Muscle of arm (tissue), 12 donors: ENCODE results near the gene ASB1. TPM values are rescaled to one million over a fixed set of nuclear protein-coding genes. Genes with fewer than 3 reads are reported as not detected.

Source experiments
- DNase-seq: peaks from one replicate; pipeline ENCODE4 v3.0.0-alpha.2; 2013
- polyA plus RNA-seq, 12 donors: library from polyadenylated mRNA; unstranded; fragments of 120-200 nt; gene quantifications; one replicate each; pipeline ENCODE4 v1.2.1, GENCODE V29; 2013; ENCODE audit not compliant: insufficient read length in 12 of 12

Gene ASB1
- polyA plus RNA-seq, 12 donors = 27.0 to 50.7 (median 46.0) TPM; not detected in 1

DNA sequence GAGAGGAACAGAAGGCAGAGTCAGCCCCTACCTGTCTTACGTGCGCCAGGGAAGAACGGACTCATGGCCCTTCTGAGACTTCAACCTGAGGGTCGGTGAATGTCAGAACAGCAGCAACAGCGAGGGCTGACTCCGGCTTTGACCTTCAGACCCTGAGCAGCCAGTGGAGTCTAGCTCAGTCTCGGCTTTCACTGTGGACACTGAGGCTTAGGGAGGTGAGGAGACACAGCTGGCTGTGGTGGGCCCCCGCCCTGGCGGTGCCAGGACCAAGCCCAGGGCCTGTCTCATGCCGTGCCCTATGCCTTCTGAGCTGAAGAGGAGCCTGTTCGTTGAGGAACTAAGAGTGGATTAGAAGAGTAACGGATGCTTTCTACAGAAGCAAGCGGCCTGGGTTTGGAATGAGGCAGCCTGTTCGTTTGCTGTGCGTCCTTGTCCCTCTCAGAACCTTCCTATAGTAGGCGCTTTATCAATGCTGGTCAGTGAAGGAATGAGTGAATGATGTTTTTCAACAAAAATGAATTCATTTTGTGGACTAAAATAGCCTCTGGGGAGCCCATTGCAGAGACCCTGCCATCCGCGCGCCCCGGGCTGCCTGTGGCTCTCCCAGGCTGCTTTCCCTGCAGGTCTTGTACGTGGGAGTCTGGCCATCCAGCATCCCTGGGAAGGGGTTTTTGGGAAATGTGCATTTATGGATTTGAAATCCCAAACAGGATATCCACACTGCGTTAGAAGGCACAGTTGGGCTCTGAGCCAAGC, 38.9 kb downstream of the ASB1 start:
- no peak for DNase-seq

DNA sequence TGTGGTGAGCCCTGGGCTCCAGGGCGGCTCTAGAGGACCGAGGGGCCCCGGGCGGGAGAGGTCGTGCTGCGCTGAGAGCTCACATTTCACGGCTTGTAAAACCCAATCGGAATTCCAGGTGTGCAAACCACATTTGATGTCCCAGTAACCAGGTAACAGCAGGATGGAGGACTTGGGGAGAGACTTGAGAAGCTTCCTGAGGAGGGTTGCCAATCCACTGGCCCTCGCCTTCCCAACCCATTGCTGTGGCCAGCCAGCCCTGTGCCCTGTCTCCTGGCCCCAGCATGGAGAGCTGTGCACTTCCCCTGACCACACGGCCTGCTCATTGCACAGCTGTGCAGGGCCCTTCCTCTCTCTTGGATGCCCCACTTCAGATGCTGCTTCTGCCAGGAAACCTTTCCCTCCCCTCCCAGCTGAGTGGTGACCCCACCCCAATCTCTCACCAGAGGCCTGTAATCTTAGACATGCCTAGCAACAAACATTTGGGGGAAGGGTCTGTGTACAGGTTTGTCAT, 39.6 kb downstream of the ASB1 start:
- no peak for DNase-seq

DNA sequence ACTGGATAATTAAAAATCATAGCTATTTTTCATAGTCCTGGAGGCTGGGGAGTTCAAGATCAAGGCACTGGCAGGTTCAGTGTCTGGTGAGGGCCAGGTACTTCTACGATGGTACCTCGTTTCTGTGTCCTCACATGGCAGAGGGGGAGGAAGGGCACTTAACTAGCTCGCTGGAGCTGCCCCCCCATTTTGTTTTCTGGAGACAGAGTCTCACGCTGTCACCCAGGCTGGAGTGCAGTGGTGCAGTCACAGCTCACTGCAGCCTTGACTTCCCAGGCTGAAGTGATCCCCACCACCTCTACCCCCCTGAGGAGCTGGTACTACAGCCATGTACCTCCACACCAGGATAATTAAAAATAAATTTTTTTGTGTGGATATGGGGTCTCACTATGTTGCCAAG, 40.3 kb downstream of the ASB1 start:
- no peak for DNase-seq

DNA sequence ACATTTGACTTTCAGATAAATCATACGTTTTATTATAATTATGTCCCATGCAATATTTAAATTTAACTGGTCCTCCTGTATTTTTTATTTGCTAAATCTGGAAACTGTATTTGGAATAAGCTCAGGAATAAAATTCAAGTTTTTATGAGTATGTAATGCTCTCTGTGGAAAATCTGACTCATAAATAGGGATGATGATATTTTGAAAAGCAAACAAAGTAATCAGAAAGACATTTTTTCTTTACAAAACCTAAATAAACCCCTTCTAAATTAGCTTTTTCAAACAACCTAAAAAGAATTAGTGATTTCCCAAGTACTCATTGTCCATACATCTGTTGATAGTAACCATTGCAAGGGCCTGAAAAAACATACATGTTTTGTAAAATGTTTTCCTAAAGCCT, 41.1 kb downstream of the ASB1 start:
- DNase-seq = no peak

DNA sequence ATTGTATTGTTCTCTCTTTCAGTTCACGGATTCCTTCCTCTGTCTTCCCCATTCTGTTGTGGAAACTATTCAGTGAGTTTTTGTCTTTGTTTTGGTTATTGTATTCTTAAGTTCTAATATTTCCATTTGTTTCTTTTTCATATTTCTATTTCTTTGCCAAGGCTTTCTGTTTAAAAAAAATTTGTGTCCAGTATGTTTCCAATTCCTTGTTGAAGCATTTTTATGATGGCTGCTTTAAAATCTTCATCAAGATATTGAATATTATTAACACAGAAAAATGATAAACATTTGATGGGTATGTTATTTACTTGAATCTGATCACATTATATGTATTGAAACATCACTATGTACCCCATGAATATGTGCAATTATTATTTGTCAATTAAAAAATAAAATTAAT, 42.4 kb downstream of the ASB1 start:
- no peak for DNase-seq

DNA sequence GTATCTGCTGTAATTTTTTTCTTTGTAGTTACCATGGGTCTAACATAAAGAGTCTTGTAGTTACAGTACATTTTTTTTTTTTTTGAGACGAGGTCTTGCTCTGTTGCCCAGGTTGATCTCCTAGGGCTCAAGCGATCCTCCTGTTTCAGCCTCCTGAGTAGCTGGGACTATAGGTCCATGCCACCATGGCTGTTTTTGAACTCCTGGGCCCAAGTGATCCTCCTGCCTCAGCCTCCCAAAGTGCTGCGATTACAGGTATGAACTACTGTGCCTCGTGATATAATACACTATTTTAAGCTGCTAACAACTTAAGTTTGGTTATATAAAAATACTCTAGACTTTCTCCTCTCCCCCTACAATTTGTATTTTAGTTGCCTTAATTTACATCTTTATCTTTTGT, 46.3 kb downstream of the ASB1 start:
- no peak for DNase-seq

DNA sequence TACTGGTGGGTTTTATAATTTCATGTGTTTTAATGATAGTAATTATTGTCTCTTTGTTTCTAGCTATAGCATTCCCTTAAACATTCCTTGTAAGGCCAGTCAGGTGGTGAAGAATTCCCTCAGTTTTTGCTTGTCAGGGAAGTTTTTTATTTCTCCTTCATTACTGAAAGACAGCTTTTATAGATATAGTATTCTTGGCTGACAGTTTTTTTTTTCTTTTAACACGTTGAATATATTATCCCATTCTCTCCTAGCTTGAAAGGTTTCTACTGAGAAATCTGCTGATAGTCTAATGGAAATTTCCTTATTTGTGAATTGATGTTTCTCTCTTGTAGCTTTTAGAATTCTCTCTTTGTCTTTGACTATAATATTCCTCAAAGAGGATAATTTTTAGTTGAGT, 46.8 kb downstream of the ASB1 start:
- DNase-seq = no peak

DNA sequence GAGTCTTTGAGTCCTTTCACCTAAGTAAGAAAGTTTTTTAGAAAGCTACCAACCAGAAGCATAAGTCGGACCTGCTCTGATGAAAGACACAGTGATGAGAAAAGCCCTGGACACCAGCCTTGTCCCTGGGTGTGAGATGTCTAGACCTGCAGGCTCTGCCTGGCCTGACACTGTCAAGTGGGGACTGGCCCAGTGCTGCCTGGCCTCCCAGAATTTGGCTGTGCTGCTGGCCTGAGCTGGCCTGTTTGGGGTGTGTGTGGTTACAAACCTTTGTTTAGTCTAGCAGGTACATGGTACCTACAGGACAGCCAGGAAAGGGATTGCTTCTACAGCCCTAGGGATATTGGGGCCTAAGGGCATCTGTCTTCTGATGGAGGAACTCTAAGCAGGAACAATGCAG, 48.3 kb downstream of the ASB1 start:
- DNase-seq = no peak

DNA sequence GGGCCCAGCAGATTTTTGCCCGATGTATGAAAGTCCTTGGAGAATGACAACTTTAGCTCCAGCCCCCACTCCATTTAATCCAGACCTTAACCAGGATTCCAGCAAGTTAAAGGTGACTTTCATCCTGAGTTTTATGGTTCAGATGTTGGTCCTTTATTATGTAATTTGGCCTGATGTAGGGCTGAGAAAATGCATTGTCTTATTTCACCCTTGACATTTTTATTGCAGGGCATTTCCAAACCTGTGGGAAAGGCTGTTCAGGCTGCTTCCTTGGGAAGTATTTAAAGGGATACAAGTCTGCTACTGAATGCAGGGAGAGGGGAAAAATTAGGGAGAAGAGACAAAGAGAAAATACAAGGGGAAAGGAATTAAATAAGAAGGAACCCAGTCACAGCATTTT, 48.8 kb downstream of the ASB1 start:
- no peak for DNase-seq

DNA sequence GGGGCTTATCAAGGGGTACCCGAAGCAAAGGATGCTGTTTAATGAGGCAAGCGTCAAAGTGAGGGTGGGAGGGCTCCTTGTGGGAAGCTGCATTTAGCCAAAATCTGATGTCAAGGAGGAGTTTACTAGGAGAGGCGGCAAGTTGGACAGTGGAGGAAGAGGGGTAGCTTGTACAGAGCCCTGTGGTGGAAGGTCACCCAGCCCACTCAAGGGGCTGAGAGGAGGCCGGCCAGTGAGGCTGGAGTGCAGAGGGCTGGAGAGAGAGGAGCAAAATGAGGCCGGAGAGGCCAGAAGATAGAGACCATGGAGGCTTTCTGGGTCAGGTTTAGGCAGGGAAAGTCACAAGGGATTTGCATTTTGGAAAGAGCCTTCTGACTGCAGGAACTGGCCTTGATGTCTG, 49.5 kb downstream of the ASB1 start:
- no peak for DNase-seq

DNA sequence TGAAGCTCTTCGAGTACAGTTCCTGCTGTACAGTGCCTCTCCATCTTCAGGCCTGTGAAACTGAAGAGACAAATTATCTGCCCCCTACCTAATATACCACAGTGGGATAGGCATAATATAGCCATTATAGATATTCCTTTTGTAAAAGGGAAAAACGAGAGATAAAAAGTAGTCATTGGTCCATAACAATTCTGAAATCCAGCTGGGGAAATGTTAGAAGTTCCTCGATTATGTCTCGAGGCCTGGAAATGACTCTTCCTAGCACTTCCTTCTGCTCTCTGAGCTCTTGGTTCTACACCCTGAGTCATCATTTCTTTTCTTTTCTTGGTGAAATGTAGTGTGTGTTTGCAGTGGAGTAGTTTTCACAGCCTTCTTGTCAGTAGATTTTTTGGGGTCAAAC, 51.5 kb downstream of the ASB1 start:
- DNase-seq = no peak

DNA sequence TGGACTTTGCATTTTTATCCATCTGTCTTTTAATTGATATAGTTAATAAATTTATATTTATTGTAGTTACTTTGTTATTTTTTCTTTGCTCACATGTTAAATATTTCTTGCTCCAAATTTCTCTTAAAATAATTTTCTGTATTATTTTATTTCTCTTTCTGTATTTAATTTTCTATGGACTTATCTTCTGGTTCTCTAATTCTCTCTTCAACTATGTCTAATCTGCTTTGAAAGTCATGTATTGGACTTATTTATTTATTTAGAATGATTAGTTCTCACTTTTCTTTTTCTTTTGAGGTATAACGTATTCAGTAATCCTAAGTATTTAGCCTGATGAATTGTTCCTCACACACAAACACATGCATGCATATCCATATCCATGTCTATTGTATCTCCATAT, 53.1 kb downstream of the ASB1 start:
- DNase-seq = no peak

DNA sequence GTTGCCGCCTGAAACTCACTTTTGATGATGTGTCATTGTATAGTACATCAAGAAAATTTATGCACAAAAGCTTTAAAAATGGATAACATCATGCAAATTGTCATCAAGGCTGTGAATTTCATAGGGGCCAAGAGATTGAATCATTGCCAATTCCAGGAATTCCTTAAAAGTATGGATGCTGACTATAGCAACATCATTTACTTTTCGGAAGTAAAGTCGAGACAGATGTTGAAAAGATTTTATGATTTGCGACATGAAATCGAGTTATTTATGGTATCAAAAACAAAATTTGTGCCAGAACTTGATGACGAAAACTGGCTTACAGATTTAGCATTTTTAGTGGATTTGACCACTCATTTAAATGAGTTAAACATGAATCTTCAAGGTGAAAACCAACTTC, 56.3 kb downstream of the ASB1 start:
- DNase-seq = no peak

DNA sequence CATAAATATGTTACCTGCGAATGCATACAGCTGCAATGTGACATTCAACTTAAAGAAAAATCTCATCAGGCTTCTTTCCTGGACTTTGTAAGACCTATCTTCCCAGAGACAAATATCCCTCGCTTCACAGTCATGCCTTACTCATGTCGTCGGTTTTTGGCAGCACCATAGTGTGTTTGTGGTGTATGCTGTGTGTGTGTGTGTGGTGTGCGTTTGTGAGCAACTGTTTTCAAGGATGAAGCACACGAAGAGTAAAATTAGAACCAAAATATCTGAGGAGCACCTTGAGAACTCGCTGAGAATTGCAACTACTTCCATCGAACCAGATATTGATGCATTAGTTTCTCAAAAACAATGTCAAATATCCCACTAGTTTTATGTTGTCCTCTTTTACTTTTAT, 56.9 kb downstream of the ASB1 start:
- no peak for DNase-seq

DNA sequence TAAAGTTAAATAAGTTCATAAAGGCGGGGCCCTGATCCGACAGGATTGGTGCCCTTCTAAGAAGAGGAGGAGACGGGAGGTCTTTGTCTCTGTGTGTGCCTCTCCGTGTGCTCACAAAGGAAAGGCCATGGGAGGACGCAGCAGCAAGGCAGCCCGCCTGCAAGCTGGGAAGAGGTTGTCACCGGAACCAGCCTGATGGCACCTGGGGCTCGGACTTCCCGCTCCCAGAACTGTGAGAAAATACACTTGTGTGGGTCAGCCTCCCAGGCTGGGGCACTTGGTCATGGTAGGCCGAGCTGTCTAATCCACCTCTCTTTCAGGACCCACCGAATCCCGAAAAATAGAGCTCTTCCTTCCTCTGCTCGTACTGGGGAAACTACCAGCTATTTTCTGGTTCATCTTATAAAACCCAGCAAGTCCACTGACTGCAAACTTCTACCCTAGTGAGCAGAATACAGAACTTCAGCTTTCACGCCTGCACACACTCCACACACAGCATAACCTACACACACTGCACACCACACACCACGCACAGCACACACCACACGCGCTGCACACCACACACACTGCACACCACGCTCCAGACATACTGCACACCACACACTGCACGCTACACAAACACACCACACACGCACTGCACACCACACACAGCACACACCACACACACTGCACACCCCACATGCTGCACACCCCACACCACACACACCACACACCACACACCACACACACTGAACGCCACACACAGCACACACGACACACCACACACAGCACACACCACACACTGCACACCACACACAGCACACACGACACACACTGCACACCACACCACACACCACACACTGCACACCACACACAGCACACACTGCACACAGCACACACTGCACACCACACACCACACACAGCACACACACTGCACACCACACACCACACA, 58.1 kb downstream of the ASB1 start:
- no peak for DNase-seq

DNA sequence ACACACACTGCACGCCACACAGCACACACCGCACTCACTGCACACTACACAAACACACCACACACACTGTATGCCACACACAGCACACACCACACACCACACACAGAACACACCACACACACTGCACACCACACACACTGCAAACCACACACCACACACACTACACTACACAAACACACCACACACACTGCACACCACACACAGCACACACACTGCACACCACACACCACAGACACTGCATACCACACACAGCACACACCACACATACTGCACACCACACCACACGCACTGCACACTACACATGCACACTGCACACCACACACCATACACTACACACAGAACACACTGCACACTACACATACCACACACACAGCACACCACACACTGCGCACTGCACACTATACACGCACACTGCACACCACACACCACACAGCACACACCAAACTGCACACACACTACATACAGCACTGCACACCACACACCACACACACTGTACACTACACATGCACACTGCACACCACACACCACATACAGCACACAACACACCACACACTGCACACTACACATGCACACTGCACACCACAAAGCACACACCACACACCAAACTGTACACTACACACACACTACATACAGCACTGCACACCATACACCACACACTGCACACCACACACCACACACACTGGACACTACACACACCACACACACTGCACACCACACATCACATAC, 59.6 kb downstream of the ASB1 start:
- no peak for DNase-seq

DNA sequence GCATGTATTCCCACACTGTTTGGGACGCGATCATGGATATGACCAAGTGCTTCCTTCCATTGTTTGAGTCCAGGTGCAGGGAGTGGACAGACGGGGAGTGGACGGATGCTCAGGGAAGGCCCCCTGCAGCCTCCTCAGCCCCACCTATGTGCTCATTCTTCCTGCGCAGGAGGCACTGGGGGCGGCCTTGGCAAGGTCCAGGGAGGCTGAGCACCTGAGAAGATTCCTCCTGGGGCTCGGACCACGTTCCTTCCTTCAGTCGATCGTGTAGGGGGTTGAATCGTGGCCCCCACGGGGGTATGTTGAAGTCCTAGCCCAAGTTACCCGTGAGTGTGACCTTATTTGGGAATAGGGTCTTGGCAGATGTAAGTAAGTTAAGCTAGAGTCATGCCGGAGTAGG, 60.4 kb downstream of the ASB1 start:
- no peak for DNase-seq

DNA sequence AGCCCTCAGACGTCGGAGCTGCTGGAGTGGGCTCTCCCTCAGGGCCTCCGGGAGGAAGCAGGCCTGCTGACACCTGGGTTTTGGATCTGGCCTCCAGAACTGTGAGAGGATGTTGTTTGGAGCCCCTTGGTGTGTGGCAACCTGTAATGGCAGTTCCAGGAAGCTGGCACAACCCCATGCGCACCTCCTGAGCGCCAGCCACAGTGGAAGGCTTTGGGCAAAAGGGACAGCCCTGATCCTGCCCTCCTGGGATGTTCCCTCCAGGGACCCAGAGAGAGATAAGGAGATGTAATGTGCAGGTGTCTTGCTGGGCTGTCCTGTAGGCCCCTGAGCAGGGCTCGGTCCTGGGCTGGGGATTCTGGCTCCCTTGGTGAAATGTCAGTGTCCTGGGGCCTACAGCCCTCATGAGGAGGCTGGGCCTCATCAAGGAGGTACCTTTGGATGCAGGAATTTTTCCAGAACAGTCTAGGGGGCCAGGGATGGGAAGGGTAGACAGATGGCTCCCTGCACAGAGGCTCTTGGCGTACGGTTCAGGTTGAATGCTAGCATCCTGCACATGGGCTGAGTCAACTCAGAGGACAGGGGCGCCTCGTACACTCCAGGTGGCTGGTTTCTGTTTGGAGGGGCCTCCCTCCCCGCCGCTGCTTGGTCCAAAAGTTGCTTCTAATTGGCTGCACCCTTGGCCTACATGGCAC, 61.1 kb downstream of the ASB1 start:
- DNase-seq = no peak

DNA sequence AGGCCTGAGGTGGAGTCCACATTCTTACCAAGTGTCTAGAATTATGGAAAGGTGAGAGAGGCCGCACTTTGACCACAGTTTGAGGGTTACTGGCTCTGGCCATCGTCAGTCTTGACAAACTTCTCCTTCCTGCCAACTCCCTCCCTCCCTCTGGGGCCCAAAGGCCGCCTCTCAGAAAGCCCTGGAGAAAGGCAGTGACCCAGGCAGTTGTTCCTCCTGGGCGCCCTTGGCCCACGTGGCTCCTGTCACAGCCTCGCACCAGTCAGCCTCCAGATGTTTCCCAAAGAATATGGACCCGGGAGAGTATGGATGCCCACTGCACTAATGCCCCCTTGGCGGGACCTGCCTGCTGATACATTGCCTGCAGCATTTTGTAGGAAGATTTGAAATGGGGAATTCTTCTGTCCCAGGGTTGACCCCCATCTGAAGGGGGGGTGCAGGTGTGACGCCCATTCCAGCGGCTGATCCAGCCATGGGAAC, 61.7 kb downstream of the ASB1 start:
- DNase-seq = no peak

DNA sequence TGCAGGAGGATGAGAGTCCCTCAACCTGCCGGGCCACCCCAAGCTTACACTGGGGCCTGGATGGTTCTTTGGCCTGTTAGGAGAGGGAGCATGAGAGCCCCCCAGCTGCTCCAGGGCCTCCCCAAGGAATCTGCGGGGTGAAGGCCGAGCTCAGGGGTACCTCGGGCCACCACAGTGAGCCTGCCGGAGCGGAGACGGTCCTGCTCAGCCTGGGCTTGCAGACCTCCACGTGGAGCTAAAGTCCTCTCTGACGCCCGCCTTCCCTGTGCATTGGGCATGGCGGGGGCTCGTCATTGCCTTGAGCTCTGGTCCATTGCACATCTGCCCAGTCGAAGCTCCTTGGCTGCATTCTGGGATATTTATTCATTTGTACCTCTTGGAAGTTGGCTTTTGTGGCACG, 62.7 kb downstream of the ASB1 start:
- DNase-seq = no peak

DNA sequence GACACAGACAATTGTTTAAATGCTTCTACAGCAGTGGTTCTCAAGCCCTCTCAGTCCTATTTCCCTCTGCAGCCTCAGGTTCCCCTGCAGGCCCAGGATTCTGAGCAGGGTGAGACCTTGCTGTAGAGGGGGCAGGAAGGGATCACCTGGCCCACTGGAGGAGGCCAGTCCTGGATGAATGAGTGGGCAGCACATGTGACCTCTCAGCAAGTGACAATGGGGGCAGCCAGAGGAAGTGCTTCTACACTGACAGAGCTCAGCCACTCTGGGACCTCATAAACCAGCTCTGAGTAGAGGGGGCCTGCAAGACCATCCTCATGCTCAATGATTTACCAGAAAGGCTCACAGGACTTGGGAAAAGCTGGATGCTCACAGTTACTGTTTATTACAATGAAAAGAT, 63.2 kb downstream of the ASB1 start:
- DNase-seq = no peak

DNA sequence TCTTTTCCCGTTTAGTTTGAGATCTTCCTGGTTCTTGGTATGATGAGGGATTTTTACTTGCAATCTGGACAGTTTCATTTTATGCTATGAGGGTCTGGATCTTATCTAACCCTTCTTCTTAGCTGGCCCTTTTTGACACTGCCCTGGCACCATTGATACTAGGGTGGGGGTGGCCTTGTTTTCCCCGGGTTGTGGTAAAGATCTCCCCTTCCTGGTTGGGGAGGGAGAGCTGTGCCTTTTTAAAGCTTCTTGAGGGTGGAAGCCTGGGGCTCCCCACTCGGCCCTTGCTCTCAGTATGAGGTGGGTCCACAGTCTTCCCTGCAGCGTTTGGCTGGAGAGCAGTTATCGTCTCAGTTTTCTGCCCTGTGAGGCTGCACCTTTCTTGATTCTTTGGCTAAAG, 66.1 kb downstream of the ASB1 start:
- DNase-seq = no peak
